NCI-H1930 (cell line): ENCODE data around the gene PTPRK.

Source experiments
- DNase-seq, 2 experiments: peaks; one replicate each; lab custom pipeline; 2025; lab: John Stamatoyannopoulos, UW

Gene PTPRK

DNA sequence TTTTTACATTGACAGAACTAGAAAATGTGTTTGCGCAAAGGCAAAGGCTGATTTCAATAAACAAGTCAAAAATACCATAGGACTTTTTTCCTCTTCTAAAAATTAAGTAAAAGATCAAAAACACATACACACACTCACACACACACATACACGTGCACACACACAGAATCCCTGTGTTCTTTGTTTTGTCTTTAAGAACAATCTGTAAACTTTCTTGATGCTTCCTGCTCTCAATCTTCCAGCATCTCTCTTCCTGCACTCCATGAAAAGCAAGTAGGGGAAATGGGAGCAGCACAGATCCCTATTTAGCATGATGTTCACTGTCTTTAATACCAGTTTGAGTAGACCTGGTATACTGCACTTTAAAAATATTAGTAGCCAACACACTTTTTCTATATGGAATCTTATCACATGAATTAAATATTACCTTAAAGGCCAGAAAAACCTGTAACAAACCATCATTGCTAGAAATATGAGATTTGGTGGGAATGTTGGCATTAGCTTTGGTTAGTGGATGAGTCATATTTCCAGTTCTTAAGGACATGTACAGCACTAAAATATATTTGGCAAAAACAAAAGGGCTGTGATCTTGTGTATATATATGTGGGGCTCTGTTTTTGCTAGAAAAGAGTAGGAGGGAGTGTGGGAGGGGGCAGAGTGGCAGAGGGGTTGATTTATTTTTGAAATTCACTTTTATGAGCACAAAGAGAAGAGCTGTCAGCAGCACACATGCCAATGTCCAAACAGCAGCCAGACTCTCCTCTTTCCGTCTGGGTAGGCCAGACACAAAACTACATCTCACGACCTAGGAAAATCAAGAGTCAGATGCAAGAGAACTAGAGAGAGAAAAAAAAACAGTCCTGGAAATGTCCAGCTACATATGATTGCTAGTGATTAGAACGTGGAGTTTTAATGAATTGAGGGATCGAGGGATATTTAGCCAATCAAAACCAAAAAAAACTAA is 4.6 kb downstream of the PTPRK start:
- no peak for DNase-seq

DNA sequence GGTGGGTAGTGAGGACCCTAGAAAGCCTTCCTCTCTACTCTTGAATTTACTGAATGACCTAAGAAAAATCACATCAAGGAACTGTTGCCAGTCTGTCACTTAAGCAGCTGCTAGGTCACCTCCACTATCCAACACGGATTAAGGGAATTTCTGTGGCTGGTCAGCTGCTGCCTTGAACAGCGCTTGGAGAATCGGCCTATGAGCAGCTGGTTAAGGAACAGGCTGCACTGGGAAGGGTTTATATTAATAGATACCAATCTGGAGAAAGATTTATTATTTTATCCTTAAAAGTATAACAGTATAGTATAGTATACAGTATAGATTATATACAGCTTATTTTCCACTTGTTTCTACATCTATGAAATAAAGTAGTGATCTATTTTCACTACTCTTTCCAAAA is 6.5 kb downstream of the PTPRK start:
- DNase-seq, result no peak

DNA sequence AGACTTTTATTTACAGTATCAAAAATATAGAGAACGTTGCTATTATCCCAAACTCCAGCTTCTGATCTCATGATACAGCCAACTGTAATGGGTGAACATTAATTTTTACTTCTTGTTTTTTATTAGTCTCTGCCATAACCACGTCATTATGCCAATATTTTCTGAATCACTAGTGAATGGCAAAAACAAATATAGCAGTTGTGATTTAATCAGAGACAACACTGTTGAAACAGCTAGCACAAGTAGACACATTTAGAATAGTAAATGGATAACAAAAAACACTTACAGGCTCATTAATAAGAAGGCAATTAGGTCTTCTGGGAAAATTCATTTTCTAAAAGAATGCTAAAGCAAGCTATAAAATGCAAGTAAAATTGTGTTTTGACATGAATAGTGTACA is 8.1 kb downstream of the PTPRK start:
- DNase-seq, result no peak

DNA sequence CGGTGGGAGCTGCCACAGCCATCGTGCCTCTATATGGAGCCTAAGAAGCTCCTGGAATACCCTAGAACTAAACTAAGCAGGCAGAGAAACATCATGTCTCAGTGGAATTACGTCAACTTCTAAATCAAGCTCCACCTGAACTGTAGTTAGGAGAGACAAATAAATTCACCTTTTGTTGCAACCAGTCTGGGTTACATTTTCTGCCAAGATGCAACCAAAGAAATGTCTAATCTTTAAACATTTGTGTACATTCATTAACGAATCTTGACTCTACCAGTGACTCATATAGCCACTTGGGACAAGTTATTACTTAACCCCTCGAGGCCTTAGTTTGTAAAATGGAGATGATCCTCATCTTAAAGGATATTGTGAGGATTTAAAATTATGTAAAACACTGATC is 8.9 kb downstream of the PTPRK start:
- no peak for DNase-seq

DNA sequence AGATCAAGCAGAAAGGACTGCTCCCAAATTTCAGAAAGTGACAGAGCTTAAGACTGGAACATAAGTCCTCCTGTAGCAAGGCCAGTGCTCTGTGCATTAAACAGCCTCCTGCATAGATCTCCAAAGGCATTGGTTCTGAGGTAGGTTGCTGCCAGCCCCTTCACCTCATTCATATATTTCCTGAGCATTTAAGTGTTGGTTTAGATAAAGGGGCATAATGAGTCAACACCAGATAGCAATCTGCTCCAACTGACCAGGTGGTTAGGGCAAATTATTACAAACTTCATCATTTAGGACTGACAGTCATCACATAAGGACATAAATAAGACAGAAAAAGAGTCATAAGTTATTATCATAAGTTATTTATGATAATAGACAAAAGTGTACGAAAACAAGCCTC is 10.7 kb downstream of the PTPRK start:
- DNase-seq, result no peak

DNA sequence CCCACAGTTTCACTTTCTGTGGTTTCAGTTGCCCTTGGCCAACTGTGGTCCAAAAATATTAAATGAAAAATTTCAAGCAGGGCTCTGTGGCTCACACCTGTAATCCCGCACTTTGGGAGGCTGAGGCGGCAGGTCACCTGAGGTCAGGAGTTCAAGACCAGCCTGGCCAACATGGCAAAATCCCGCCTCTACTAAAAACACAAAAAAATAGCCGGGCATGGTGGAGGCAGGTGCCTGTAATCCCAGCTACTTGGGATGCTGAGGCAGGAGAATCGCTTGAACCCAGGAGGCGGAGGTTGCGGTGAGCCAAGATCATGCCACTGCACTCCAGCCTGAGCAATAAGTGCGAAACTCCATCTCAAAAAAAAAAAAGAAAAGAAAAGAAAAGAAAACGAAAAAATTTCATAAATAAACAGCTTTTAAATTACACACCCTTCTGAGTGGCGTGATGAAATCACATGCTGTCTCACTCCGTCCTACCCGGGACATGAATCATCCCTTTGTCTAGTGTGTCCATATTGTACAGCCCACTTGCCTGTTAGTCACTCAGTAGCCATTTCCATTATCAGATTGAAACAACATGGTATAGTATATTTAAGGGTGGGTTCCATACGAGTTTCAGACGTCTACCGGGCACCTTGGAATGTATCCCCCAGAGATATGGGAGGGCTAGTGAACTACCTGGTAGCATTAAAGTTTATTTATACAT is 11.7 kb downstream of the PTPRK start:
- no peak for DNase-seq

DNA sequence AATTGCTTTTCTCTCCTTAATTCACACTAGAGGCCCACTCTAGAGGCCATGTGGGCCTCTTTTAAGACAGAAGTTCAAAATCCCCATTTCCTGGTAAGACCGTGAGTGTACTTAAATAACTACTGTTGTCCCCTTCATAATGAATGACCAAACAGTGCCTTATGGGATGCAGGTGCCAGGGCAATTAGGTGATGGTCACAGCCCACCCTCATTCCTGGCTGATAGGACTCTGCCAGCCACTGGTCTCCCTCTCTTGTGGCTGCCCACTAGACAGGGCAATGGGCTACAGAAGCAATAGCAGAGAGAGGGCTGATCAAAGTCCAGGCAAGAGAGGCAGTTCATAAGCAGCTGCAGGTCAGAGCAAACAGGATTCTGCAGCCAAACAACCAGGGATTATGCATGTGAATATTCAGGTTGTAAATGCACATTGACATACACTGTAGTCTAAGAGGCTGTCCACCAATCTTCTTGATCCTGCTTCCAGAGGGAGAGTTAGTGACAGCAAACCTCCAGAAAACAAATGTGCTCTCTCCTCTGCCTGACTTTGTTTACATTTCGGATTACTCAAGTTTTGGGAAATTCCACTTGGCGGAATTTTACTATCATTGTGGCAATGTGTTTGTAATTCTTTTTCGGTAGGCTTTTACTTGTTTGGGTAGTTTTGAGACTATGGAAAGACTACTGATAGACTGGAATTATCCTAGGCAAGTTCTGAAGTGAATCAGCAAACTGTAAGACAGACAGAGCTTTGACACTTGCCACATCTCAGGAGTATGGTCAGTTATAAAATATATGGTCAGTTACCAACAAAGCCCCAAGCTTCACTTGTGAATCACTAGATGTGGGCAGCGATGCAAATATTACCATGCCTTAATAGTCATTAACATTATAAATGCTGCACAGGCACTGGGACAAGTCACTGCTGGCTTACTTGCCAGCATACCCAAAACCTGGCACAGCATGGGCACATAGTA is 12.8 kb downstream of the PTPRK start:
- DNase-seq, result no peak

DNA sequence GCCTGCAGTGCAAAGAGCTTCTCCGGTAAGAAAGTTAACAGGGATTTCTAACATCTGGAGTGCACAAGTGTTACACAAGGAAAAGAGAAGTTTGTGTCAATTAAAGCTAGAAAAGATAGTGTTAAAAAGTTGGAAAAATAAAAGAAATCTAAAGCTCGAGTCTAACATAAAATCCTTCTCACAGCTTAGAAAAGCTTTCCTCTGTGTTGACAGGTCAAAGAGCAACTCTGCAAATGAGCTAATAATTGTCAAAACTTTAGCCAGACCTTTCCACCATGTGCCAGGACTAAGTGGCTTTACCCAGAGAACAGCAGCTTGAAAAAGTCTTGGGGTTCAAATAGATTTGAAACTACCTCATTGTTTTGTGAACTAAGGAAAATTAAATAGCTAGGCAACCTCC is 14.8 kb downstream of the PTPRK start:
- DNase-seq, result no peak

DNA sequence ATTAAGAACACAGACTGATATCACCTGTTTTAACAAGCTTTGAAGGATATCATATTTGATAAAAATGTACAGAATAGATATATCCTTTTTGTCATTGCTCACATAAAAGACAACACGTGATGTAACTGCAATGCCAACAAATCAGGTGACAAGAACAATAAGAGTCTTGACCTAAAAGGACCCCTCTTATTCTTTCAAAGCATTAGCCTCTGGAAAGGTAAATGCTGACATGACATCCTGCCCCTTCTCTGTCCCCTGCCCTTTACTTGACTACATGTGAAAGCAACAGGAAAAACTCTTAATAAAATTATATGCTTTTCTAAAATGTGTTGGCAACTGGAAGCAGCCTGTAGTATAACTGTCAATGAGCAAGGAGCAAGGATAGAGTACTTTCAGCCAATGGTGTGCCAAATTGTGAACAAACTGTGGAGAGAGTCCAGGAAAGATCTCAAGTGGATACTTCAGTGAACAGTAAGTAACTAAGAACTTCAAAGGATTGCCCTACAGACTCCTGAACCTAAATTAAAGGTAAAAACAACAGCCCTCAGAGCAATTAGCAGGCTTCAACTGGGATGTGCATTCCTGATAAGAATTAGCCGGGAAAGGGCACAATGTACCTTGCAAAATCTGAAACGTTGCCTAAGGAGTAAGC is 16.3 kb downstream of the PTPRK start:
- DNase-seq, result no peak

DNA sequence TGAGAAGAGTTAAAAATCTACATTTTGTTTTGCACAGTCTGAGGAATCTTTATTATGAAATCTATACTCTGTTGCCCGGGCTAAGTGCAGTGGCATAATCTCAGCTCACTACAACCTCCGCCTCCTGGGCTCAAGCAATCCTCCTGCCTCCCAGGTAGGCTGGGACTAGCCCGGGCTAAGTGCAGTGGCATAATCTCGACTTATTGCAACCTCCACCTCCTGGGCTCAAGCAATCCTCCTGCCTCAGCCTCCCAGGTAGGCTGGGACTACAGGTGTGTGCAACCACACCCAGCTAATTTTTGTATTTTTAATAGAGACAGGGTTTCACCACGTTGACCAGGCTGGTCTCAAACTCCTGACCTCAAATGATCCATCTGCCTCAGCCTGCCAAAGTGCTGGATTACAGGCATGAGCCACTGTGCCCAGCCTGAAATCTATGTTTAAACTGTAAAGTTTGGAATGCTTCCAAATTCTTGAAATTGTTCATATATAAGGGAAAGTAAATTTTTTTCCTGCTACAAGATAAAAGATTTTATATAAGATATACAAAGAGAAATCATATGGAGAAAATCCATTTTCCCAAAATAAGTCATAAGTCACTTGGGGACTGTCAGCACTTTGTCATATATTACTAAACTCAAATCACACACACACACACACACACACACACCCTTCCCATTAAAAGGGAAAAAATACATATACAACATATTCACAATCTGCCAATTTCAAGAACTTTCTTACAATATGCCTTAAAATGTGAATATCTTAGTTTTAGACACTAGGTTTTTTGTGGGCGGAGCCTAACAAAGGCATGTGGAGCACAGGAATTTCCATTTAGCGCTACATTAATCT is 19.4 kb downstream of the PTPRK start:
- no peak for DNase-seq

DNA sequence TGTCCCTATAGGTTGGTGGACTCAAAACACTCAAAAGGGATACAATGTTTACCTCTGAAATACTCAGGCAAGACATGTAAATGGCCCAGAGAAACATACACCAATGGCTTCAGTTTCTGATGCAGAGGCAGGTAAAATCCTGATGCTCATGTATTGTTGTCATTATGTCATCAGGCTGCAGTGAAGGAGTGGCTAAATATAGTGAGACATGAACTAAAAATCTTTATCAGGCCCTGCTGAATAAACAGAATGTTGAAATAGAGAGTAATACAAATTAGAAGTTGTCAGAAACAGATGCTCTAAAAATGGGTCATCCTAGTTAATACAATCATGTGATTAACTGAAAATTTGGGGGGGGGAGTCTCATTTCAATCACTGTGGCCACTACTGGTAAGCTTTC is 20.4 kb downstream of the PTPRK start:
- no peak for DNase-seq

DNA sequence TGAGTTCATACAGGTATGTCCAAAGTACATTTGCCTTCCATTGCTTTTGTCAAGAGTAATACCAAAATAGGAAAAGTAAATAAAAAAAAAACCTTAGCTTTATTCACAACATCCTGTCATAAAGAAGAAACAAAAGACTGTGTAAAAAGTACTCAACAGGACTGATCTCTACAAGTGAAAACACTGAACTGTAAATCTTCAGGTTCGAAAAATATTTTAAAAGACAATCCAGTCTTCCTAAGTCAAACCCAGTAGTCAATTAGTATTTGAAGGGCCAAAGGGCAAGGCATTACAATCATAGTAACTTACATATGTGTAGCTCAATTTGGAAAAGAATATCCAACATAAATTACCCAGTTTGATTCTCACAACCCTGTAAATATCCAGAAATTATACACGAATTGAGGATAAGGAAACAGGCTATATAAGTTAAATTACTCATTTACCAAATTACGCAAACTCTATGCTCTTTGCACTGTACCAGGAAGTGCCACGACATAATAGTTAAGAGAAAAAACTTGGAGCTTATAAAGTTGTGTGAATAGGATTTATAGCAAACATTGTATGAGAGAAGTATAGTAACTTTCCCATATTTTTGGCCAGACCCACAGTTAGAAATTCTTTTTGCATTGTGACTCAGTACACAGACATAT is 21.2 kb downstream of the PTPRK start:
- DNase-seq, result no peak

DNA sequence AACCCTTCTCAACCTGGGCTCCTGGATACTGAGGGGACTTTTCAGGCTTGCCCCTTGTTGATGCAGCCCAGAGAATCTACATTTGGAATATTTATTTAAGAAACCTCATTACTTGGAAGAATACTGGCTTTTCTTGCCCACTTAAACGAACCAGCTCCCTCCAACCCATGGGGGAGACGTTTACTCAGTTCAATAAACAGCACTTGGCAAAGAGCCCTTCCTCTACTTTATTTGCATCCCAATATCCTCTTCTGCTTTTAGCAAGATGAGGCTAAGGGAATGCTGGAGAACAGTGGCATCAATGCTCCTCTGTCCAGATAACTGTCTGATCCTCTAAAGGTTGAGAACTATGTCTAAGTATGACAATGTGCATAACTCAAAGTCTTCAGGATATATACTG is 22.2 kb downstream of the PTPRK start:
- DNase-seq, result no peak

DNA sequence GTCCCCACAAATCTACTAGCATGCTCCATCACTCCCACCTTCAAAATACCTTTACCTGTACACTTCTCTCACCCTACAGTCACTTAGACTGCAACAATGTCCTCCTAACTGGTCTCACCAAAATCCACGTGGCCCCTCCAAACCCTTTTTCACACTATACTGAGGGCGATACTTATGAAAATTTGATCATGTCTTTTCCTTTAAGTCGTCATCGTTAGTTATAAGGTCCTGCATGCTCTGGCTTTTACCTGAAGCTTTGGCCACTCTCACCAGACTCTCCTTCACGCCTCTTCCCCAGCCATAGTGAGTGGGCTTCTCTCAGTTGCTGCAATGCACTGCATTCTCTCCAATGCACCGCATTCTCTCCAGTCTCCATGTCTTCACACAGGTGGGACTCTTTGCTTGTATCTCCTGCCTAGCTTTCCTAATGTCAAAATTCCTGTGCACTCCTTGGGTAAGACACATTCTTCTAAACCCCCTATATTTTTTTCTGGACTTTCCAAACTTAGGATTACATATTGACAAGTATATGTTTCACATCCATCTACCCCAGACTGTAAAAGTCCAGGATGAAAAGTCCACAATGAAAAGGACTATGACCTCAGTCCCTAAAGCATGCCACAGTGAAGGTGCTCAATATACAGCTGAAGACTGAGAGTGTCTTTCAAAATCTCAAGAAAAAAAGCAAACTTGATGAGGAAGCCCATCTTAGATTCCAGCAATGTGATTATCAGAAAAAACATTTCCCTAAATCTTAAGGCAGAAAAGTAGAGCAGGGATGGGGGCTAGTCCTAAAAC is 24.7 kb downstream of the PTPRK start:
- no peak for DNase-seq

DNA sequence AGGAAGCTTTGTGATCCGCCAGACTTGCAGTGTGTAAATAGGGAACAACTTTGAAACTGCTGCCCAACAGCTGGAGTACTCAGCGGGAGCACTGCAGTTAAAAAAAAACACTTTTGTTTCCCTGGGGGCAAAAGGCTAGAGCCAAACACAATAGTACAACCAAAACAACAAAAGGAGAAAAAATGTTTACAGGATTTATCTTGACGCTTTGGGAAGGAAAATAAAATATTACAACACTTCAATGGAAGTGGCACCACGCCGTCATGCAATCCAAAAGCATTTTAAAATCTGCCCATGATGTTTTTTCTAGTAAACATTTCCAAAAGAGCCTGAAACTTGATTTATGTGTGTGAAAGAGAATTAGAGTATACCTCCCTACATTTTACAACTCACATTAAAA is 26.0 kb downstream of the PTPRK start:
- no peak for DNase-seq

DNA sequence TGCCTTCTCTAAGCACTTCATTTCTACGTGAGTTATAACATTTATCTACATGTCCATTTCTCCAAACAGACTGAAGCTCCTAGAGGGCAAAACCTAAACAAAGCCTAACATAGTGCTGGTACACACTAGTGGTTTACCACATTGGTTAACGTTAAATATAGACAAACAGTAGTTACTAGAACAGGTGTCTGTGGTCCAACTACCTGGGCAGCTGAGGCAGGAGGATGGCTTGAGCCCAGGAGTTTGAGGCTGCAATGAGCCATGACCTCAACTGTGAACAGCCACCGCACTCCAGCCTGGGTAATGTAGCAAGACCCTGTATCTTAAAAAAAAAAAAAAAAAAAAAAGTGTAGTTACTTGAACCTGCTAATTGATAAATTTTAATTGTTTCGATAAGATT is 26.5 kb downstream of the PTPRK start:
- no peak for DNase-seq

DNA sequence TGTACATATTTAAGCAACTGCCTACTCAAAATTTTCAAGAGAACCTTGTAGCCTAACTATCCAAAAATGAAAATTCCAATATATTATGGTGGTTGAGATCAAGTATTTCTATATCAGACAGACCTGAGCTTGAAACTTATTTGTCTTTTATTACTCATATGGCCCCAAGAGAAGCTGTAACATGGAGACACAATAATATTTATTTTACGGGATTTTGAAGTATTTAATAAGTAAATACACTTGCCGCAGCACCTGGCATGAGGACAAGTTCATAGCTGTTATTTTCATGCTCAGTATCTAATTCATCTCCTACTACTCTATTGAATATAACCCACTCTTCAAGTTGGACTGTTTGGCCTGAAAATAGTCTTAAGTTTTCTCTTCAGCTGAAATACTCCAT is 28.0 kb downstream of the PTPRK start:
- no peak for DNase-seq

DNA sequence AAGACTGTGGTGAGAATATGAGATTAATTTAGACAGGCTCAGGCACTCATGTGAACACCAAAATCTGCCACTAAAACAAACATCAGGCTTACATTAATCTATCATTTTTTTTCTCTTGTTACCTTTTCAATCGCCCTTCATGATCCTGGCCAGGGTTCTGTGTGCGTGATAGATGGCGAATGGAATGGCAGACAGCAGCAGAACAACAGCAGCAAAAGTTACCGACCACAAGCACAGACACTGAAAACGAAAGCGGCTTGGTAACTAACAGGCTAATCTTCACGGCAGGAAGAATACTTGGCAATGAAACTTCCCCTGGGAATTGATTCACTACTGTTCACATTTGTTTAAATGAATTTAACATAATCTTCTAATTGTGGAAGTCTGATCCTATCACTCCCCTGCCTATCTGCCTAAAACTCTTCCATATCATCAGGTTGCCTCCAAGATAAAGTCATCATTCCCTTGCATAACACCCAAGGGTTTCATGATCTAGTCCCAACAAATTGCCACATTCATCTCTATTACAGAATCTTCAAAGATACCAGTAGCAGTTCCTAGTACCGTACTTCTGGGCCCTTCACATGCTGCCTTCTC is 28.7 kb downstream of the PTPRK start:
- no peak for DNase-seq

DNA sequence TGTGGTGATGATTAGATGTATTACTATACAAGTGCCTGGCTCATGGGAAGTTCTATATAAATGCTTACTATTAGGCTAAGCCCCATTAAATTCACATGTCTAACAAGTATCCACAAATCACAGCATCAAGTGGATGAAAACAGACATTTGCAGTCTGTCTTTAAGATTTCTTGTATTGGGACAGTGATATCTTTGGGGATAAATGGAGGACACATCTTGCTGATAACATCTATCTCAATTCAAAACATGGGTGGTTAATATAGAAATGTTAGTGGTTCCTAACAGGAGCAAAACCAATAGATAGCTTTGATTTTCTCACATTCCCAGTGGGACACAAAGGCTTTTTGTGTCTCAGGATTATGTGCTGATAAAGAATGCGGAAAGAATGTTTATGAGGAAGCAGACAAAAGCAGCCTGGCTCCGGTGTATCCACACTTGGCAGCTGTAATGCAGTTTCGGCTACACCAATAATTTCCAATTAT is 29.3 kb downstream of the PTPRK start:
- DNase-seq, result no peak
